Suppressor macrophage treated with lipopolysaccharide for 1 hour (primary cell): Measurements from ENCODE around the gene CCIN.
A peak's percentile ranks its signal among the peaks of the same experiment; 100 is the strongest.

Experiments
- DNase-seq, 3 donors: peaks; one replicate each; pipeline ENCODE4 v3.0.0-alpha.2; 2020 to 2022

CCIN gene

DNA sequence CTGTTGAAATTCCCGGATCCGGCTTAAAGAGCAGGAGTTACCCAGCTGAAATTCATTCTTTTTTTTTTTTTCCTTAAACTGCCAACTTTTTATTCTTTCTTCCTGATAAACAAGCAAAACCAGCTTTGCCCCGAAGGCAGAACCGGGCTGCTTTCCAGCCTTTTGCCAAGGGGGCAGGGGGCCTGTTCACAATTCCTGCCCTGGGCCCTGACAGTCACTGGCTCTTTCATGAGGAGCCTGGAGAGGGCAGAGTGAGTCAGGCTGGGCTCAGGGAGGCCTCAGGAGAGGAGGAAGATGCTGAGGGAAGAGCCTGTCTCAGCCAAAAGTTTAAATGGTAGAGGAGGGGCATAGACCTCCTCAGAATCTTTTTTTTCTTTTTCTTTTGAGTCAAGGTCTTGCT is 27.9 kb upstream of the CCIN start:
- DNase-seq = peak; percentile 31 to 62 (median 48)

DNA sequence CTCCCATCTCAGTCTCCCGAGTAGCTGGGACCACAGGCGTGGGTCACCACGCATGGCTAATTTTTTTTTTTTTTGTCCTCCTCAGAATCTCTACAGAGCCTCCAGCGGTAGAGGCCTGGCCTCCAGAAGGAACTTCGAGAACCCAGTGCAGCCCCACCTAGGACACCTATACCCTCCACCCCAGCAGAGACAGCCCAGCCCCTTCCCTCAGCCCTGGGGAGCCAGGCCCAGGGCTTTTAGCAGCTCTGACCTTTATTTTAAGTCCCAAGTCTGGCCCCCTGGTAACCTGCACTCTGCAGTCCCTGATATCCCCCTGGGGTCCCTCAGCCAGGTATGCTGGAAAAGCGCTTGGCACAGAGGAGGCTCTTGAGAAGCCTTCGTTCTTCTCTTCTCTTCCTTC is 27.4 kb upstream of the CCIN start:
- DNase-seq = no peak

DNA sequence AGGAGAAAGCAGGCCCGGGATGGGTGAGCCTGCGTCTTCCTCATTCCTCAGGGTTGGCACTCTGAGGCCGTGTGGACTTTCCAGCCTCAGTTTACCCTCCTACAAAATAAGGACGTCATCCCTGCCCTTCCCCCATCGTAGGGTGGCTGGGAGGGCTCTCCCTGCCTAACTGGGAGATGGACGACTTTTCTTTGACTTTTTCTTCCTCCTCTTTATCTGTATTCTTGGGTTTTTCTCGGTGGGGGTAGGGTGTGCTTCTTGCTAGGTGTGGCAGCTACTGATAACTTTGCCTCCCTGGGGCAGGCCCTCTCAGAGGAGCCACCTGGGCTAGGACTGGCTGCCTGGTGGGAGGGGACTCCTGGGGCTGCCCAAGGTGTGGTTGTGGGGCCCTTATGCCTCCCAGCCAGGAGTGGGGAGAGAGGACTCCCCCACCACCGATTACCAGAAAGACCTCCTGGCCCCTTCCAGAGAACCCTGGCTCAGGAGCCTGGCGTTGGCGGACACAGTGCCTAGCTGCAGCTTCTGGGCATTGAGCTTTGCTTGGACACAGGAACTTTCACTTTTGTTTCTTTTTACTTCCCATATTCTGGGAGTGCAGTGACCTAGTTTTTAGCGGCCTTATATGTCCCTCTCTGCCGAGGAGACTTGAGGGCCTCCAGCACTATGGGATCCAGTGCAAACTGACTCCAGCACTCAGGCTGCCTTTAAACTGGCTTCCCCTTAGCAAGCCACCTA is 26.5 kb upstream of the CCIN start:
- peak; percentile 76 to 89 (median 84) for DNase-seq

DNA sequence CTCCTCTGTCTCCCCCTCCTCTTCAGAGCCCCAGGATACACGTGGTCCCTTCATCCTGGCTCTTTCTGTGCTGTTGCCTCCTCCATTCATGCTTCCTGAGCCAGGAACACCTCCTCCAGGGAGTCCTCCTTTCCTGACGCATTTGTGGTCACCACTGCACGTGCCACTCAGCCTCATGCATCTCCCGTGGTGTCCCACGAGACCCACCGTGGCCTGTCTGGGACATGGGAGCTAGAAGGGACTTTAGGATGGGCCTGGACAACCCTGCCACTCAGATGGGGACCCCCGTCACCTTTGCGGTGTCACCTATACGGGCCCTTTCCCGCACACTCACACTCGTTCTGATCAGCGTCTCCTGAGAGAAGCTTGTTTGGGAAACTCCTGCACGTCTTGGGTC is 25.9 kb upstream of the CCIN start:
- DNase-seq = no peak

DNA sequence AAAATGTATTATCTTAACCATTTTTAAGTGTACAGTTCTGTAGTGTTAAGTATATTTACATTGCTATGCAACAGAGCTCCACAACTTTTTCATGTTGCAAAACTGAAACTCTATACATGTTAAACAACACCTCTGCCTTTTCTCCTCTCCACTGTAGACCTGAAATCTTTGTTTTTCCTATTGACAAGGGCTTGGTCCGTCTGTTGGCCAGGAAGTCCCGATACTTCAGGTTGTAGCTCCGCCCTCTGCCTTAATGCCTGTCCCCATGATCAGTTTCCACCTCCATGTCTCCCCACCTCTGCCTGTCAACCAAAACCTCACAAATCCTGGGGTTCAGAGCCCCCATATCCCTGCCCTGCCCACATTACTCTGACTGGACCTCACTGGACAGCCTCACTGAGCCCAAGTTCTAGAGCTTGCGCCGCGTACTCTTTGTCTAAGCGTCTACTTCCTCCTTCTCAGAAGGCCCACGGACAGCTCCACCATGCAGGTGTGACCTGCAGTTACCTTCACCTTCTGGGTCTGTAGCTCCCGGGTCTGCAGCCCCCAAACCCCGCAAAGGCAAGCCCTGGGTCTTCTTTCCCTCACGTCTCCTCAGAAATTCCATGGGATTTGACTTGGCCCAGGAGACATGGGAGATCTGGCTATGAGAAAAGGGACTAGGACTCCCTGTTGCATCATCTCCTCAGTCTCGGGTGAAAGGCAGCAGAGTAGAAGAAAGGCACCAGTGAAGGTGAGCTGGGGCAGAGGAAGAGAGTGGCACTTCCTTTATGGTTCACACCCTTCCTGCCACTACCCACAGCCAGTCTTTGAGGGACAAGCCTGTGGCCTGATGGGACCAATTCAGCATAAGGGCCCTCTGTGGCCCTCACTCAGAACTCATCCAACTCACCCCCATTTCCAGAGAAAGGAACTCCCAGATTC is 24.6 kb upstream of the CCIN start:
- DNase-seq = no peak

DNA sequence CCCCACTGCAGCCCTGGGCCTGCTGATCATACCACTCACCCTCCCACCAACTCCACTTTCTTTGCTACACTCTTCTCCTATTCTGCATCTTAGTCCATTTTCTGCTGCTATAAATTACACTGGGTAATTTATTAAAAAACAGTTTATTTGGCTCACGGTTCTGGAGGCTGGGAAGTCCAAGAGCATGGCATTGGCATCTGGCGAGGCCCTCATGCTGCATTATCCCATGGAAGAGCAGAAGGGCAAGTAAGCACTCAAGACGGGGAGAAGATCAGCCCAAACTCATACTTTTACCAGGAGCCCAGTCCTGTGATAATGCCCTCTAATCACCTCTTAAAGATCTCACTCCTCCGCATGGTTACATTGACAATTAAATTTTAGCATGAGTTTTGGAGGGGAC is 23.2 kb upstream of the CCIN start:
- DNase-seq = no peak

DNA sequence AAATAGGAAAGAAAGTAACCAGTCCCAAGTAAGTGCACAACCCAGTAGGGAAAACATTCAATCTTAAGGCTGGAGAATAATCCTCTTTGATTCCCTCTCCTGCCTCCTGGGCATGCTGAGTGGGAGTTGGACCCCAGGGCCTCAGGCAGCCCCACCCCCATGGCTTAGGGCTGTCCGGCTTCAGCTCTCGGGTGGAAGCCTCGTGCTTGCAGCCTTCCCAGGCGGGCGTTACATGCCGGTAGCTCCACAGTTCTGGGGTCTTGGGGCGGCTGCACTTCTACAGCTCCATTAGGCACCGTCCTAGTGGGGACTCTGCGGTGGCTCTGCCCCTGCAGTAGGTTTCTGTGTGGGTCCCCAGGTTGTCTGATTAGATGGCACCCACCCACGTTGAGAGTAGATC is 22.5 kb upstream of the CCIN start:
- no peak for DNase-seq

DNA sequence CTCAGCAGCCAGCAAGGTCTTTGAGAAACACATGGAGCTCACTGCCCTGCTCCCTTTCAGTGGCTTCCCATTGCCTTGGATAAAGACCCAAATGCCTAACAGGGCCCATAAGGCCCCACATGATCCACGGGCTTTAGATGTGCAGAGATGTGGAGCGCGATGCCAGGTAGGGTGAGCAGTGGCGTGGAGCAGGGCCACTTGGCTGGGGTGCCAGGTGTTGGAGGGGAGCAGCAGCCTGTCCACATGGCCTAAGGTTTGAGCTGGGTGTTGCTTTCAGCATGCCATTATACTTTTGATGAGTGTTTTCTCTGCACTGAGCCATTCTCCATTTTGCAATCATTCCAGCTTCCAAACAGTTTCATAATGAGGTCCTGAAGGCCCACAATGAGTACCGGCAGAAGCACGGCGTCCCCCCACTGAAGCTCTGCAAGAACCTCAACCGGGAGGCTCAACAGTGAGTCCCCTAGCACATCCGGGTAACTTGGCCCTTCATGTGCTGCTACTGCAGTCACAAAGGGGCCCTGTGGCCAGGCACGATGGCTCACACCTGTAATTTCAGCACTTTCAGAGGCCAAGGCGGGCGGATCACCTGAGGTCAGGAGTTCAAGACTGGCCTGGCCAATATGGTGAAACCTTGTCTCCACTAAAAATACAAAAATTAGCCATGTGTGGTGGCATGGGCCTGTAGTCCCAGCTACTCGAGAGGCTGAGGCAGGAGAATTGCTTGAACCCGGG is 21.6 kb upstream of the CCIN start:
- no peak for DNase-seq

DNA sequence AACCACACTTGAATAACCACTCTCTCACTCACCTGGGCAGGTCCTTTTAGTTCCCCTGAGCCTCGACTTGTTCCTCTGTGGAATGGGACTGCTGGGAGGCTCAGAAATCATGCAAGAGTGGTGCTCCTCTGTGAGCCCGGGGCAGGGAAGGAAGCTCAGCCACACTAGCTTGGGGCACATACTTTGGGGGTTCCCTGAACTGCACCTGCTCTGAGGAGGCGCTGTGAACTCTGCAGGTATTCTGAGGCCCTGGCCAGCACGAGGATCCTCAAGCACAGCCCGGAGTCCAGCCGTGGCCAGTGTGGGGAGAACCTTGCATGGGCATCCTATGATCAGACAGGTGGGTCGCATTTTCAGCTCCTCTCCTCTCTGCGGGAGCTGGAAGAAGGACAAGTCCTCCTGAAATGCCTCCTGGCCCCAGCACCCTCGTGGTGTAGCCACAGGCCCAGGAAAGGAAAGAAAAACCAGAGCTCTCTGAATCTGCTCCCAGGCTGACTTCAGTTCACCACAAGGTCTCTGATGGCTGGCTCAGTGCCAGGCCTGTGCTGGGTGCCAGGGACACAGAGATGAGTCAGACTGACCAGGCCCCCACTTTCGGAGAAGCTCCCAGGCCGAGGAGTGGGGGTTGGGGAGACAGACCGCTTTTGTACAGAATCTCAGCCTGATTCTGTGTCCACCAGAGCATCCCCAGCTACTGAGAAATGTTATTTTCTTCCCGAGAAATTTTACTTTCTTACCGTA is 20.7 kb upstream of the CCIN start:
- peak; percentile 96 to 97 (median 96) for DNase-seq

DNA sequence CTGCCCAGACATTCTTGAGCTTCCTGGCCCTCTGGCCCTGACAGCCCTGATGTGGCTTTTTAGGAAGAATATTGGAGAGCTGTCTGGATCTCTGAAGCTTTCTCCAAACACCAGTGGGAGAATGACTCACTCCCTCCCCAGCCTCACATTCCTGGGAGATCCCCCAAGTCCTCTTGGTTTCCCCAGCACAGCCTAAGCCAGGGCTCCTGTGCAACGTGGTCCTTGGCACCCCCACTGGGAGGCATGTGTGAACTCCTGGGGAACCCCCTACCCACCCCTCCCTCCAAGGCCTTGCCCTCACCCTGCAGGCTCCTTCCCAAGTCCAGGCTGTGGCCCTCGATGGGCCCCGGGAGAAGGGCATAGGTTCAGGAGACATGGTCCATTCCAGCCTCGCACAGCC is 20.0 kb upstream of the CCIN start:
- DNase-seq = peak; percentile 53 to 76 (median 71)

DNA sequence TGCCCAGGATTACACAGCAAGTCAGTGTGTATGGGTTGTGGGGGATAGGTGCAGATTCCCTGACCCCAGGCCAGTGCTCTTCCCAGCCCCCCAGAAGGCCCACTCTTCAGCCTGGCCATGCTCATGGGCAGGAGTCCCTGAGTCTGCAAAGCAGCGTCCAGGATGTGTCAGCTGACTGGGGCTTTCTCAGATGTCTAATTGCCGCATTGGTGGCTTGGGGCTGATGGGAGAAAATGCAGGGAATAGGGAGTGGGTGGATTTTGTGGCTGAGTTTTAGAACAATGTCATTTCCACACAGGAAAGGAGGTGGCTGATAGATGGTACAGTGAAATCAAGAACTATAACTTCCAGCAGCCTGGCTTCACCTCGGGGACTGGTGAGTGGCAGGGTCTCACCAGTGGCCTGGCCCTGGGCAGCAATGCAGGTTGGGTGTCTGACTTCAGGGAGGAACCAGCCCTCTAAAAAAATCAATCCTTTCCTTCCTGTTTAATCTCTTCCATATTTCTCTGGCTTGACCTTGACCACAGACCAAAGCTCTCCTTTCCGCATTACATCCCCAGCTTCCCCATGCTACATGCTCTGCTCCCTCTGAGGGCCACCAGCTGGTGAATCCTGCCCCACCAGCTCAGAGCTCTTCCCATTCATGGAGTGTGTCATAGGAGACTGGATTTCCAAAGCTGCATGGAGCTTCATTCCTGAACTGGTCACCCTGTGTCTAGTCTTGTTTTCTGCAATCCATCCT is 18.4 kb upstream of the CCIN start:
- DNase-seq = peak; percentile 81 to 83 (median 82)

DNA sequence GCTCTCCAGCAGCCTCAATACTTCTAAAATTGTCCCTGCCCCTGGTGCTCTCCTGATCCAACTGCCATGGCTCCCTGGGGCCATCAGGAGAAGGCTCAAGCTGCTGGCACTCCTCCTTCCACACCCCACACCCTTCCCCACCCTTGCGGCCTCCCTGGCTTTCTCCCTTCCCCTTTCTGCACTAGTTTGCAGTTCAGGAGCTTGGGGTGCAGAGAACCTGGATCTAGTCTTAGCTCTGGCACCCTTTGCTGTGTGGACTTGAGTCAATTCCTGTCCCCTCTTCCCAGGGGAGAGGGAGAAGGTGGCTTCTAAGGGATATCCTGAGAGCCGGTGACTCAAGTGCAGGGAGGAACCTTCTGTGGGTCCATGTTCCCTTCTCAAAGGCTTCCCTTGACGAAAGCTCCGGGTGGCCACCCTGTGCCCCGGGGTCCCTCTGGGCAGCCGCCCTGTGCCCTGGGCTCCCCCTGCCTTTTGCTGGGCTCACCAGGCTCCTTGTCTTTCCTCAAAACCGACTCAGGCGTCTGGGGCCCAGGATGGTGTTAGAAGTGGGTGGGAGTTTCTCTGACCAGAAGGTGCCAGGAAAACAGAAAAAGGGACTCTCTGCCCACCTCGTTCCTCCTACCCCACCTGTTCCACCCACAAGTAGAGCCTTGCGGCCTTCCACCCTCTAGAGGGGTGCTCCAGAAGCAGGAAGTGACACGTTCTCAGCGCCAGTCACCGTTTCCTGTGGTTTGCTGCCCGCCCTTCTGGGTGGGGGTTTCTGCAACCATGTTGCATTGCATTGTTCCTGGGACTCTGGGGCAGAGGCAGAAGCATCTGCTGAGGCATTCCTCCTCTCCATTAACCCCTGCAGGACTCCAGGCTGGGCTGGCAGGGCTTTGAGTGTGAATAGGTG is 17.6 kb upstream of the CCIN start:
- DNase-seq = peak; percentile 89 to 93 (median 90)

DNA sequence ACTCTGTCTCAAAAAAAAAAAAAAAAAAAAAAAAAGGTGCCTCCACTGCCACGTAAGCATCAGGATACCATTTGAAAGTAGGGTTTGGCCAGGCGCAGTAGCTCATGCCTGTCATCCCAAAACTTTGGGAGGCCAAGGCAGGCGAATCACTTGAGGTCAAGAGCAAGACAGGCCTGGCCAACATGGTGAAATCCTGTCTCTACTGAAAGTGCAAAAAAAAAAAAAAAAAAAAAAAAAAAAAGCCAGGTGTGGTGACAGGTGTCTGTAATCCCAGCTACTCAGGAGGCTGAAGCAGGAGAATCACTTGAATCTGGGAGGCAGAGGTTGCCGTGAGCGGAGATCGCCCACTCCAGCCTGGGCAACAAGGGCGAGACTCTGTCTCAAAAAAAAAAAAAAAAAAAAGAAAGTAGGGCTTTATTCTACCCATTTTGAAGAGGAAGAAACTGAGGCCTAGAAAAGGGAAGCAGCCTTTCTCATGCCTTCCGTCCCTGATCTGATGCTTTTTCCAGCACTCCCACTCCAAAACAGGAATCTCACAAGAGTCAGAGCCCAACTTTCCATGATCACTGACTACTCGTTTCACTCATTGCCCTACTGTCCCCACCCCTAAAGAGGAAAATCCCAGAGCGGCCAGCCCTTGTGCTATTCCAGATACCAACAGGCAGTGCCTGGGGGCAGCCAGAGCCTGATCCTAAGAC is 16.3 kb upstream of the CCIN start:
- DNase-seq = peak; percentile 38 to 50 (median 39)

DNA sequence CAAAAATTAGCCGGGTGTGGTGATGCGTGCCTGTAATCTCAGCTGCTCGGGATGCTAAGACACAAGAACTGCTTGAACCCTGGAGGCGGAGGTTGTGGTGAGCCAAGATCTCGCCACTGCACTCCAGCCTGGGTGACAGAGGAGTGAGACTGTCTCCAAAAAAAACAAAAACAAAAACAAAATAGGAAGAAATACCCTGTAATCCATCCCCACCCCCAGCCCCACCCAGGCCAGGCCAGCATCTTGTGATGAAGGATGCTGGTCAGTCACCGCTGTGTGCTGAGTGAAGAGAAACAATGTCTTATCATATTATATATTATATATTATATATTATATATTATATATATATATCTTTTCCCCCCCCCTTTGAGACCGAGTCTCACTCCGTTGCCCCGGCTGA is 15.4 kb upstream of the CCIN start:
- peak in 1 of 3 donors; percentile 33 for DNase-seq

DNA sequence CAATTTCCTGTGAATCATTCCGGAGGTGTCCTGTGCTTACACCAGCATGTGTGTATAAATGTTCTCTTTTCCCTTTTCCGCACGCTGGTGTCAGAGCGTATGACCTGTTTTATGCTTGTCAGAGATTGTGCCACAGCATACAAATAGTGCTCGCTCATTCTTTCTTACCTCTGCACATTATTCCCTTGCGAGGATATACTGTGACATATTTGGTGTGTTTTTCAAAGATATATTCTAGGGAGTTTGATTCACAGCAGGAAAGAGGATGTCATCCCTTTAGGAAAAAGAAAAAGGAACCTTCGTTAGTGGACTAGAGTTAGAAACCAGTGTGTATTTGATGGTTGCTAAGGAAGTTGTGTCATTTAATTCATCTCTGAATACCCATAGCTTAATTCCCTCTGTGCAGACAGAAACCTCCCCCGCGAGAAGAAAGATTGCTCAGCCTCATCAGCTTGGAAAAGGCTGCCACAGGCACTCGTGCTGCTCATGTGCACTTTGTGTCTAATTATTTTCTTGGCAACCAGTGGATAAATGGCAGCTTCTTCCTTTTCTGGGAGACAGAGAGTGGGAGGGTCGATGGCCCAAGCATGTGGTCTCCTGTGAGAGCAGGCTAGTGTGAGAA is 14.7 kb upstream of the CCIN start:
- DNase-seq = peak; percentile 90 to 96 (median 91)

DNA sequence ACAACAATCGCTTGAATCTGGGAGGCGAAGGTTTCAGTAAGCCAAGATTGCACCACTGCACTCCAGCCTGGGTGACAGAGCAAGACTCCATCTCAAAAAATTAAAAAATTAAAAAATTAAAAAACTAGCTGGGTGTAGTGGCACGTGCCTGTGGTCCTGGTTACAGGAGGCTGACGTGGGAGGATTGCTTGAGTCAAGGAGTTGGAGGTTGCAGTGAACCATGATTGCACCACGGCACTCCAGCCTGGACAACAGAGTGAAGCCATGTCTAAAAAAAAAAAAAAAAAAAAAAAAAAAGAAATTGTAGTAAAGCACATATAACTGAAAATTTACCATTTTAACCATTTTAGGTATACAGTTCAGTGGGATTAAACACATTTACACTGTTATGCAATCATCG is 13.1 kb upstream of the CCIN start:
- no peak for DNase-seq

DNA sequence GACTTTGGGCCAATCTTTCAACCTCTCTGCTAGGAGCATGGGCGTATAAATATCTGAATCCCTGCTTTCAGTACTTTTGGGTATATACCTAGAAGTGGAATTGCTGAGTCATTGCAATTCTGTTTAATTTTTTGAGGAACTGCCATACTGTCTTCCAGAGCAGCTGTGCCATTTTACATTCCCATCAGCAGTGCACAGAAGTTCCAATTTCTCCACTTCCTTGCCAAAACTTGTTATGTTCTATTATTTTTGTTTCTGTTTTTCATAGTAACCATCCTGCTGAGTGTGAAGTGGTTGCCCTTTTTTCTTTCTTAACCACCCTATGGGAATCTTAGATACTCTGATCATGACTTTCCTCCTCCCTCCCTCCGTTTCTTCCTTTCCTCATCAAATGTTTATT is 11.1 kb upstream of the CCIN start:
- peak in 2 of 3 donors; percentile 44 to 63 for DNase-seq

DNA sequence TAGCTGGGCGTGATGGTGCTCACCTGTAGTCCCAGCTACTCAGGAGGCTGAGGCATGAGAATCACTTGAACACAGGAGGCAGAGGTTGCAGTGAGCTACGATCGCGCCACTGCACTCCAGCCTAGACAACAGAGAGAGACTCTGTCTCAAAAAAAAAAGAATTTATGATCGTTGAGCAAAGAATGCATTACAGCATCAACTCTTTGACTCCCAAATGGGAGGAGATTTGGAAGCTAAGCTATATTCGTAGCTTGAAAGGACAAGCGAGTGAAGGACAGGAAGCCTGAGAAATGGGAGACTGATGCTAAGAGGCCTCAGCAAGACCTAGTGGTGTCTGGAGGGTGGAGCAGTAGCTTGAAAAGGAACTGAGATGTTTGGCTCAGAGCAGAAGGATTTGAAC is 10.3 kb upstream of the CCIN start:
- DNase-seq = peak in 1 of 3 donors; percentile 12

DNA sequence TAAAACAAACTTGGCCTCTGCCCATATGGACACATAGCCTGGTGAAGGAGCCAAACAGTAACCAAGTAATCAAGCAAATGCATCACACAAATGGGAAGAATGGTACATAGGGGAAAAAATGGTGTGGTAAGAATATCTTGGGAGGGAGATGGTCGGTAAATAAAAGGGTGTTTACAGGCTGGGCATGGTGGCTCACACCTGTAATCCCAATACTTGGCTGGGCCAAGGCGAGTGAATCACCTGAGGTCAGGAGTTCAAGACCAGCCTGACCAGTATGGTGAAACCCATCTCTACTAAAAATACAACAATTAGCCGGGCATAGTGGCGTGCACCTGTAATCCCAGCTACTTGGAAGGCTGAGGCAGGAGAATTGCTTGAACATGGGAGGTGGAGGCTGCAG is 9.7 kb upstream of the CCIN start:
- peak in 1 of 3 donors; percentile 5 for DNase-seq

DNA sequence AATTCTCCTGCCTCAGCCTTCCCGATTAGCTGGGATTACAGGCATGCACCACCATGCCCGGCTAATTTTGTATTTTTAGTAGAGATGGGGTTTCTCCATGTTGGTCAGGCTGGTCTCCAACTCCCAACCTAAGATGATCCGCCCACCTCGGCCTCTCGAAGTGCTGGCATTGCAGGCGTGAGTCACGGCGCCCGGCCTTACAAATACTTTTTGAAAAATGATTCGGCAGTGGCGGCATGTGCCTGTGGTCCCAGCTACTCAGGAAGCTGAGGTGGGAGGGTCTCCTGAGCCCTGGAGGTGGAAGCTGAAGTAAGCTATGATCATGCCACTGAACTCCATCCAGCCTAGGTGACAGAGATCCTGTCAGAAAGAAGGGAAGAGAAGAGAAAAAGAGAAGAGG is 9.1 kb upstream of the CCIN start:
- DNase-seq = peak in 1 of 3 donors; percentile 18
